ENCODE measurements around the gene S100A5. TPM values are rescaled to one million over a fixed set of nuclear protein-coding genes. Genes with fewer than 3 reads are reported as not detected.

The S100A5 gene
- total RNA-seq, 2 donors from 2014 or later = not detected

- DNase-seq = peak in 1 of 4 donors; percentile 15
These were observed 27.1 kb upstream of the S100A5 start for GRCh38 chr1:153567621-153568366.

GRCh38 chr1:153566414-153567371, 26.0 kb upstream of the S100A5 start:
- DNase-seq (peak; percentile 84 to 99 (median 90)), ATAC-seq (peak; percentile 92)
- no peak overlapping the region for H3K4me3 ChIP-seq
- no peaks in the 10 kb centered on the region for H3K36me3 ChIP-seq (replicated peaks in 1 of 2; ENCODE audit: insufficient read depth in 1 of 2, low read depth in 2 of 2)
- H3K9me3 ChIP-seq = no peaks in the 10 kb centered on the region
- no peak for TF ChIP-seq CTCF (IDR thresholded peaks at IDR 0.05)
- TF ChIP-seq POLR2A (IDR thresholded peaks at IDR 0.05) = peak; percentile 65 to 74 (median 73)
- intact Hi-C loops (cut with DNase I) = loop anchor here (5.0 kb wide), 1 partner anchor 39 kb away; no protein-coding TSS in a partner anchor
- no peaks in the 10 kb centered on the region for H3K27me3 ChIP-seq
- peak overlapping the region; percentile 76 to 86 (median 82) for H3K27ac ChIP-seq
- H3K4me1 ChIP-seq = peaks cover 33% of the 10 kb centered on the region
- whole genome bisulfite sequencing, 2 donors = 52 to 66% methylated on average over 13 to 16 of the region's 16 CpGs

More at GRCh38 chr1:153567621-153568366, 27.1 kb upstream of the S100A5 start:
- 73 to 78% methylated on average over 22 of the region's 22 CpGs for WGBS, 2 donors
- intact Hi-C loops (cut with DNase I) = loop anchor here (5.0 kb wide), 1 partner anchor 40 kb away; no protein-coding TSS in a partner anchor
- Histone ChIP-seq H3K27me3 (no peaks in the 10 kb centered on the region), H3K9me3 (no peaks in the 10 kb centered on the region), H3K36me3 (replicated peaks in 1 of 2; ENCODE audit: insufficient read depth in 1 of 2, low read depth in 2 of 2) (no peaks in the 10 kb centered on the region), H3K4me3 (no peak overlapping the region), H3K4me1 (peaks cover 40% of the 10 kb centered on the region), H3K27ac (peak overlapping the region; percentile 9 to 83 (median 30))
- no peak for ATAC-seq
- TF ChIP-seq CTCF (IDR thresholded peaks at IDR 0.05) (no peak), POLR2A (IDR thresholded peaks at IDR 0.05) (no peak)

- no peak for TF ChIP-seq POLR2A (IDR thresholded peaks at IDR 0.05)
- no peak for TF ChIP-seq CTCF (IDR thresholded peaks at IDR 0.05)
- no peaks in the 10 kb centered on the region for H3K27me3 ChIP-seq
- H3K36me3 ChIP-seq (replicated peaks in 1 of 2; ENCODE audit: insufficient read depth in 1 of 2, low read depth in 2 of 2) = no peaks in the 10 kb centered on the region
- ATAC-seq = peak; percentile 7
- H3K4me3 ChIP-seq = no peak within 1 kb of the TSS
- peak in 2 of 4 donors; percentile 40 to 57 for DNase-seq
- peaks cover 33% of the 10 kb centered on the region for H3K4me1 ChIP-seq
- intact Hi-C loops (cut with DNase I) = loop anchor here (5.0 kb wide), 1 partner anchor 38 kb away; no protein-coding TSS in a partner anchor
- H3K27ac ChIP-seq = peak within 1 kb of the TSS; percentile 76 to 86 (median 82)
- no peaks in the 10 kb centered on the region for H3K9me3 ChIP-seq
- WGBS, 2 donors = 62 to 68% methylated on average over 4 to 8 of the region's 8 CpGs
These were observed 25.0 kb upstream of the S100A5 start, which contains the start of gene S100A2 for GRCh38 chr1:153565529-153566374. TSS of gene S100A2 (minus strand) at chr1:153565844. CDS start at chr1:153563877, 1,967 bp downstream.

GRCh38 chr1:153563991-153564390, 23.3 kb upstream of the S100A5 start:
- intact Hi-C loops (cut with DNase I) = no loop called here
- Histone ChIP-seq H3K4me3 (no peak overlapping the region), H3K27ac (no peak overlapping the region), H3K4me1 (peaks cover 33% of the 10 kb centered on the region), H3K27me3 (no peaks in the 10 kb centered on the region), H3K9me3 (no peaks in the 10 kb centered on the region), H3K36me3 (replicated peaks in 1 of 2; ENCODE audit: insufficient read depth in 1 of 2, low read depth in 2 of 2) (no peaks in the 10 kb centered on the region)
- 93% methylated on average over 7 of the region's 7 CpGs; no CpG with 5 or more reads in 1 of the 2 donors for whole genome bisulfite sequencing, 2 donors
- TF ChIP-seq CTCF (IDR thresholded peaks at IDR 0.05) (no peak), POLR2A (IDR thresholded peaks at IDR 0.05) (no peak)
- ATAC-seq (no peak), DNase-seq (no peak)

Measured in body of pancreas (tissue), 4 donors.